NCI-H1930 (cell line): ENCODE data around the gene AHI1.
"Not testable (repeated sequence)": the region's sequence is repeated elsewhere in the genome, so short reads cannot be mapped to it uniquely, and the experiment has no call there.

Experiments used
- DNase-seq, 2 experiments: peaks; one replicate each; lab custom pipeline; 2025; lab: John Stamatoyannopoulos, UW

AHI1 gene

DNA sequence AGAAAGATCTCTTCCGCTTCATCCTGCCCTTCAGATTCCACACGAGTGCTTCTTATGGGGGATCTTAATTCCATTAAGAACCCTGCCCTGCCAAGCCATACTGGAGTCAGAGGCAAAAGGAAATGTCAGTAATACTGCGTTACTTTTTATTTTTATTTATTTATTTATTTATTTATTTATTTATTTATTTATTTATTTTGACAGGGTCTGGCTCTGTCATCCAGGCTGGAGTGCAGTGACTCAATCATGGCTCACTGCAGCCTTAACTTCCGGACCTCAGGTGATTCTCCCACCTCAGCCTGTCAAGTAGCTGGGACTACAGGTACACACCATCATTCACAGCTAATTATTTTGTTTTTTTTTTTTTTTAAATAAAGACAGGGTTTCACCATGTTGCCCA lies 236.9 kb downstream of the AHI1 start:
- DNase-seq, result no peak

DNA sequence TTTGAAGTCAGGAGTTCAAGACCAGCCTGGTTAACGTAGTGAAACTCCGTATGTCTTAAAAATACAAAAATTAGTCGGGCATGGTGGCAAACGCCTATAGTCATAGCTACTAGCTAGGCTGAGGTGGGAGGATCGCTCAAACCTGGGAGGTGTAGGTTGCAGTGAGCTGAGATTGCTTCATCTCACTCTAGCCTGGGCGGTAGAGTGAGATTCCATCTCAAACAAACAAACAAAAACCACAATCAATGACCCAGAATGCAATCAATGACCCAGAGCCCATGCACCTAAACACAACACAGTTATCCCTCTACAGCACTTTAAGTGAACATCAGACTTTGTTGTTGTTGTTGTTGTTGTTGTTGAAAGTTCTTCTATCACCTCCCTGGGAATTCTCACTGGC lies 238.6 kb downstream of the AHI1 start:
- no peak for DNase-seq

DNA sequence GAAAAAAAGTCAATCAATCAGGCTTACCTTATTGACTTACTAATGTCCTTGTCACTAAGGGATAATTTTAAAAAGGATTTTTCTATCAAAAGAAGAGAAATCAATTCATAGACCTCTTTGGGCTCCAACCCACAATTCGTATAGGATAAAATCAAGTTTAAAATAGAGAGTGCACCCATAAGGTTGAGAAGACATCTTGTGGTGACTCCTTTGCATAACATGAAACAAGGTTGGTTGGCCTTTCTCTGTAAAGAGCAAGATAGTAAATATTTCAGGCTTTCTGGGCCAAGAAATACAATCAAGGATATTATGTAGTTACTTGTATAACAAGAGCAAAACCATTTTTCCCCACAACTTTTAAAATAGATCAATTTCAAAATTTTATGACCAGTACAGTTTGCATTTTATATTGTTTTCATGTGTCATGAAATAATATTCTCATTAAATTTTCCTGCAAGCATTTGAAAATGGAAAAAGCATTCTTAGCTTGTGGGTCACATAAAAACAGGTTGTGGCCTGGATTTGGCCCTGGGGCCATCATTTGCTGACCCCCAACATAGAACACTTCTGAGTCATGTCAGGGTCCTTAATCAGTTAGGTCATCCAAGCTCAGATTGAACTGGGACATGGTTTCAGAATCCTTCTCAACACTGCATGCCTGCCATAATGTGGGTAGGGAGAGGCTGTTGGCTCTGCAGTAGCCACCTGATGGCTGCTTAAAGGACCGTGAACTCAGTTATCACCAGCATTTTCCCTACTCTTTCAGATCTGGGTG lies 239.7 kb downstream of the AHI1 start:
- DNase-seq, result no peak

DNA sequence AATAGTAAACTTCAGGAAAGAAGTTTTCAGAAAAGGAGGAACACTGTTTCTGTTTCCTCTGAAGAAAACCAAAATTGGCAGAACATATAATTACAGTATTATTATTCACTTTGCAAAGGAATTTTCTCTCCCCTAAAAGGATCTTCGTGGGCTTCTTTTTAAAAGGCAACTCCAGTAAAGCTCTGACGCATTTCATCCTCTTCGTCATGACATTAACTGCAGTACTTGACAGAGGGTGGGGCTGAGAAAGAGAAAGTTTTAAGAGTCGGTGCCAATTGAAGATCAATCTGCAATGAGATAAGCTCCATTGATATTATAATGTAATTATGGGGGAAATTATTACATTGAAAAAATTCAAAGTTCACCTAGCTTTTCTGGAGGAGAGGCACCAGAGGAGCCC lies 240.7 kb downstream of the AHI1 start:
- no peak for DNase-seq

DNA sequence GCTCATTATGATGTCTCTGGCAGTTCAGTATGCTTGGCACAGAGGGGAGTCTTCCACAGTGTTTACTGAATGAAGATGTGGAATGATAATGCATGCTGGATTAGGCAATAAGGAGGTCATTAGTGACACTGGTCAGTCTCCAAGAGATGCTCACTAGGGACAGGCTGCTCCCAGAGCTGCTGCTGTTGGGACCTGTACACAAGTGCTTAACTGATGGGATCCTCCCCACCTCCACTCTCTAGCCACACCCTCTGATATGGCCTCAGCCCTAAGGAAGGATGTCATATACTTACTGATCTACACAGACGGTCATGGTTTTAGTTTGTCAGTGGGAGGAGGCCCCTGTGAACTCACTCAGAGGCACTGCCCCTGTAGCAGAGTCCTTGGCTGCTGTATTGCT lies 243.1 kb downstream of the AHI1 start:
- no peak for DNase-seq

DNA sequence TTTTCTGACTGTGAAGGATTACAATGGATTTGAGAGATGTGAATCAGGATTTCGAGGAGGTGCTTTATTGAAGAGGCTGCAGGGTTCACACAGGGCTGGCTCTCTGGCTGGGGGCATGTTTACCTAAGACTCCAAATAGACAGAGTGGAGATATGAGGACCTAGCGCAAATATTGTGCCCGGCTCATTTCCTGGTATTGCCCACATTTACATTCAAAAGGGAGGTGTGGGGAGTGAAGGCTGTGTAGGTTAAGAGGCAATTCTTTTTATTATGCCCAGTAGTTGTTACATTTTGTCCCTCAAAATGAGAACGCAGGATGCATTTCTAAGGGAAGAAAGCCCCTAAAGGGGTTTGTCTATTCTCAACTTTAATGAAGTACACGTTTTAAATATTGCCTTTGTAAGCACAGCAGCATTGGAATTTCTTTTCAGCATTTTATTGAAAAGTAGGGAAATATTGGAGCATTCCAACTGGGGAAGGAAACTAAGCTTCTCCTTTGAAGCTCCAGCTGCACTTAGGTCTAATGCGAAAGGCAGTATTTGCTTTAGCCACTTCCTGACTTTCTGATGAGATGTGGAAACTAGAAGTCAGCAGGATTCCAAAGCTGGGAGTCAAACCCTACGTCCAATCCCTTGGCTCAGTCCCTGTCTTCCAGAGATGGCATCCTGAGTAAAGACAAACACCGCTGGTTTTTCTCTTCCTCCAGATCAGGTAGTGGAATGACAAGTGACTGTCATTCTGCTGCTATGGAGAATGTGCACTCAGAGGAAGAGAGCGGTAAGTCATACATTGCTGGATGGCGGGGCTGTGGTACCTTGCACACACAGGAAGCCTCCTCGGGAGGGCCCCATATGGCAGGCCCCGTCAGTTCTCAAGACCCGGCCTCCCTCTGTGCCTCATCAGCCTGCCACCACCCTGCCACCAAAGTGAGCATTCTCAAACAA lies 245.8 kb downstream of the AHI1 start:
- DNase-seq, result no peak

DNA sequence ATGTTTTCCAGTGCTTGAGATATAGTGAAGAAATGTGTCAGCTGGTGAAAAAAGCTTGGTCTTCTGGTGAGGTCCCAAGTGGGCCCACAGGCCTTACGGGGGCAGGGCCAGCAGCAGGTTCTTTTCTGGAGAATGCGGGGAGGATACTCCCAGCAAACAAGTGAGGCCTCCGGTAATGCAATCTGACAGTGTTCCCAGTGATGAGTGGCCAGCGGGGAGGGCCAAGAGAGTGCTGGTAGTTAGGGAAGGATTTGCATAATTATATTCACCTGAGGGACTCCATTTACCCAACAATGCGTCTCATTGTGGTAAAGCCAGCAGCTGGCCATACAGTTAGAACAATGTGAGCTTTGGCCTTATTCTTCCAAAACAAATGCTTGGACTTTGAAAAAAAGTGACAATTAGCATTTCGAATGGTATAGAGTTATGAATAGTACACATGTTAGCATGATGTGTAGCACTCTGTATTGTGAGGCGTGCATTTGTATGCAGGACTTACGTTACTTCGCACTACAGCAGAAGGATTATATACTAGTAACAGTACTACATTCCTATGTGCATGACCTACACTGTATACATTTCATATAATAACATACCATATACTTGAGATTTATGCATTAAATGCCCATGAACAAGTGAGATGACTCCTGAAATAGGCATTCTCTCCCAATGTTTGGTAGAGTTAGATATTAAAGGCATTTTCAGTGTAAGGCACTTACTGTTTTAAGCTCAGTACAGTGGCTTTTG lies 246.6 kb downstream of the AHI1 start:
- peak in 1 of 2 experiments; percentile 77 for DNase-seq

DNA sequence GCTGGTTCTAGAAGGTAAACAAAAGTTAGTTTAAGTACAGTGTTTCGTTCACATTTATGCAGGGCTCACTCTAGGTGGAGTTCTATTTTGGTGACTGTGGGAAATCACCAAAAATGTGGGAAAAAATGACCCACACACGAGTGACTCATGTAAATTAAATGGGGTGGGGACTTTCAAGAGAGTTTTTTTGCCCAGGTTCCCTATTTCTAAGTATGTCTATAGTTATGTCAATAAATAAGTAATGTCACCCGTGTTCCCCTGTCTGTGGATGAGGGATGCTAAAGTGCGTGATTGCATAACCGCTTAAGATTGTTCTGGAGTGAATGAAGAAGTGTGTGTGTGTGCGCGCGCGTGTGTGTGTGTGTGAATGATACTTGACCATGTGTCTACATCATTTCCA lies 247.3 kb downstream of the AHI1 start:
- no peak for DNase-seq

DNA sequence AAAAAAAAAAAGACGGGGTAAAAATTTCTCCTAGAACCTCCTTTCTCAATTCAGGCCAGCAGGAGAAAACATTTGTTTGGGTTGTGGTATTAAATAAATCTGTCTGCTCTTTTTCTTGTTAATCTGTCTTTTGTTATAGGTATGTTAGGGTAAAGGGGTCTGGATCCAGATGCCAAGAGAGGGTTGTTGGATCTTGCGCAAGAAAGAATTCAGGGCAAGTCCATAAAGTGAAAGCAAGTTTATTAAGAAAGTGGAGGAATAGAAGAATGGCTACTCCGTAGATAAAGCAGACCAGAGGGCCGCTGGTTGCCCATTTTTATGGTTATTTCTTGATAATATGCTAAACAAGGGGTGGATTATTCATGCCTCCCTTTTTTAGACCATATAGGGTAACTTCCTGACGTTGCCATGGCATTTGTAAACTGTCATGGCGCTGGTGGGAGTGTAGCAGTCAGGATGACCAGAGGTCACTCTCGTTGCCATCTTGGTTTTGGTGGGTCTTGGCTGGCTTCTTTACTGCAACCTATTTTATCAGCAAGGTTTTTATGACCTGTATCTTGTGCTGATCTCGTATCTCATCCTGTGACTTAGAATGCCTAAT lies 251.0 kb downstream of the AHI1 start:
- DNase-seq, result not testable (repeated sequence)

DNA sequence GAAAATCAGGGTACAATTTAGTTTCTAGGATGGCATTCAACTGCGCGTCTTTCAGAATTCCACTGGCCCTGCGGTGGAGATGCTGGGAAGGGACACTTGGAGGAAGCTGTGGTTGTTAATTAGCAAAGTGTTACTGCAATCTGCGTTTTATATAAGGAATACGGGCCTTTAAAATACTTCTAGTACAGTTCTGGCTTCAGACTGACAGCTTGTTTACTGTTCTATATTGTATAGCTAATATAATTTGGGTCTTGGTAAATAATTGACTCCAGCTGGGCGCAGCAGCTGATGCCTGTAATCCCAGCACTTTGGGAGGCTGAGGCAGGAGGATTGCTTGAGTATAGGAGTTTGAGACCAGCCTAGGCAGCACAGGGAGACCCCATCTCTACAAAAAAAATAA lies 252.7 kb downstream of the AHI1 start:
- DNase-seq, result no peak

DNA sequence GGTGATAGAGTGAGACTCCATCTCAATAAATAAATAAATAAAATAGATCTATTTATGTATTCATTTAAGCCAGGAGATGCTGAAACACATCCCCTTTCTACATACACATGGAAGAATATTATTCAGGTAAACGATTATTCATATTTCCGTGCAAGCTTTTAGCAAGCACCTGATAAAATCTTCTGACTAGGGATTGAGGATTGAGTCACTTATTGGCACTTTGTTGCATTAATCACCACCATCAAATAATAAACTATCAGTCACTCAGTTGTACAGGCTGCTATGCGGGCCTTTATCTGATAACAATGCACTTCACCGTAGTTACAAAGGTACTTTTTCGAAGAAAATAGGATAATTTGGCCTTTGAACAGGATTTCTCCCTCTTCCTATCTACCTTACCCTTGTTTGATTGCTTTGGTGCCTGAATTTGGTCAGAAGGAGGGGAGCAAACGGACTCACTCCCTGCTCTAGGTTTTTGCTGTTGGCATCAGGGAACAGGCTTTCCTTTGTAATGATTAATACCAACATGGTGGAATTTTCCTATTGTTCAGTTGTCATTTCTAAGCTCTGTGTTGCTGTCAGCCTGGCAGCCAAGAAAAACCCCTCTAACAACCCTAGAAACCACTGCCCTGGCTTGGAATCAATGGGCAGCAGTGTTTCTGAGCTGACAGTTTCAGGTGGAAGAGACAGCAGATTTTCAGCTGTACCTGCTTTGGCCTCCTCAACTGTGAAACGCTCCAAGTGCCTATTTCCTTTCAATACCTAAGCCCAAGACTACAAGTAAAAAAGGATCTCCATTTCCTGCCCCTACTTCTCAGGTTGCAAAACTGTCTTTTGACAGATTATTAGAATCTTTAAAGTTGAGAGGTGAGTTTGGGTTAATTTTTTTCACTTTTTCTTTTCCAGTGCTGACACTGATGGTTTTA lies 253.4 kb downstream of the AHI1 start:
- DNase-seq, result no peak

DNA sequence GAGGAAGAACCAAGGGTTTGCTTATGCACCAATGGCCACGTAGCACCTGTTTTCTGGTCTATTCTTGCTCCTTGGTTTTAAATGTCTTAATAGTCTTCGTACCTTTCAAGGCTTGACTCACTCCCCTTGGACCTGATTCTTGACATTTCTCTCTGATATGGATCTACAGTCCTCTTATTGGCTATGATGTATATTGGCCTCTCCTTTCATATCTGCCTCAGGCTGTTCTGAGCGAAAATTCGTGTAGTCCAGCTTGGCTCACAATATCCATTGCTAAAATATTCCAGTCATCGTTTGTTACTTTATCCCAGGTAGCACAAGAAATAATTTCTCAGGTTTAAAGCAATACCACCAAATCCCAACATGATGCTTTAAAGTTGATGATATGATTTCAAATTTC lies 256.8 kb downstream of the AHI1 start:
- DNase-seq, result no peak

DNA sequence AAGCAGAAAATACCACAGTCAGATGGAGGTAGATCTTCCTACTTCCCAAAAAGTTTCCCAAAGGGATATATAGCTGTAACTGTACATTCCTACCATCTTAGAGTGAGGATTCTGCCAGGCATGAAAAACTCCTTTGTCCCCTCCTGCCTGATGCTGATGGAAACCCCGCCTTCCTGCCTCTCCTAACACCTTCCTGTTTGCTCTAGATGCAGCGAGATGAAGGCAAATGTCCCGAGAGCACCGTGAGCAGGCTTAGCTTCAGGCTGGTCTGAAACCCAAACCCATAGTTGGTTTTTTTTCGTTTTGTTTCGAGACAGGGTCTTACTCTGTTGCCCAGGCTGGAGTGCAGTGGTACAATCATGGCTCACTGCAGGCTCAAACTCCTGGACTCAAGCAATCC lies 260.8 kb downstream of the AHI1 start:
- no peak for DNase-seq

DNA sequence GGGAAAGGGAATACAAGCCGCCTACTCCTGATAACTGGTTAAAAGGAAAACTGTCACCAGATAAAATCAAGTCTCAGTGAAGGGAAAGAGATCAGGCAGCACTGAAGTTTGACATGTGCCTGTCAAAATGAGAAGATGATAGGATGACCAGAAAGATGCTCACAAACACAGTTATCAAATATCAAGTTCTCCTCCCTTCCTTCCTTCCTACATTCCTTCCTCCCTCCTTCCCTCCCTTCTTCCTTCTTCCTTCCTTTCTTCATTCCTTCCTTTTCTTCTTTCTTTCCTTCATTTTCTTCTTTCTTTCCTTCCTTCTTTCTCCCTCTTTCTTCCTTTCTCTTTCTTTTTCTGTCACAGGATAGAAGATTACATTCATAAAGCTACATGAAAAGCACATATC lies 261.2 kb downstream of the AHI1 start:
- no peak for DNase-seq

DNA sequence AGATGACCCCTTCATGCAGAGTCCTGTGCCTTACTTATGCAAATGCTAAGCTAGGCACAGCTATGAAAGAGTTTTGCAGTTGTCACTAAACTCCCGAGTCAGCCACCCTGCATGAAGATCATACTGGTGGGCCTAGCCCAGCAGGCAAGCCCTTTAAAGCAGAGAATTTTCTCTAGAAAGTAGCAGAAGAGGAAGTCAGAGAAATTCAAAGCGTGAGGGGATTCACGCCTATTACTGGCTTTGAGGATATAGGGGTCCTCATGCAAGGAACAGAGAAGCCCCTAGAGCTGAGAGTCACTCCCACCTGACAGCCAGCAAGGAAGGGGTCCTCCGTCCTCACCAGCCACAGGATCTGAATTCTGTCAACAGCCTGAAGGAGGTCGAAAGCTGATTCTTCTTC lies 261.8 kb downstream of the AHI1 start:
- no peak for DNase-seq

DNA sequence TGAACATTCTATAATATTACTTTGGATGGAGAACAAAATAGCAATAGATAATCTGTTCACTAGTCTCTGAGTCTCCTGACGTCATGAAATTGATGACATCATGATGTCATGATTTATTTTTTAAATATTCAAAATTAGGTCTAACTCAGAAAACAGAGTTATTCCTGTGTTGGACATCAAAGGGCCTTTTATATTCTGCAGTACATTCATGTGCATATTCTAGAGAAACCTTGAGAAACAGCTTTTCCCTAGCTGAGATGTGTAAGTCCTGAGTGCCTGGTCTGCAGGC lies 263.1 kb downstream of the AHI1 start:
- no peak for DNase-seq

DNA sequence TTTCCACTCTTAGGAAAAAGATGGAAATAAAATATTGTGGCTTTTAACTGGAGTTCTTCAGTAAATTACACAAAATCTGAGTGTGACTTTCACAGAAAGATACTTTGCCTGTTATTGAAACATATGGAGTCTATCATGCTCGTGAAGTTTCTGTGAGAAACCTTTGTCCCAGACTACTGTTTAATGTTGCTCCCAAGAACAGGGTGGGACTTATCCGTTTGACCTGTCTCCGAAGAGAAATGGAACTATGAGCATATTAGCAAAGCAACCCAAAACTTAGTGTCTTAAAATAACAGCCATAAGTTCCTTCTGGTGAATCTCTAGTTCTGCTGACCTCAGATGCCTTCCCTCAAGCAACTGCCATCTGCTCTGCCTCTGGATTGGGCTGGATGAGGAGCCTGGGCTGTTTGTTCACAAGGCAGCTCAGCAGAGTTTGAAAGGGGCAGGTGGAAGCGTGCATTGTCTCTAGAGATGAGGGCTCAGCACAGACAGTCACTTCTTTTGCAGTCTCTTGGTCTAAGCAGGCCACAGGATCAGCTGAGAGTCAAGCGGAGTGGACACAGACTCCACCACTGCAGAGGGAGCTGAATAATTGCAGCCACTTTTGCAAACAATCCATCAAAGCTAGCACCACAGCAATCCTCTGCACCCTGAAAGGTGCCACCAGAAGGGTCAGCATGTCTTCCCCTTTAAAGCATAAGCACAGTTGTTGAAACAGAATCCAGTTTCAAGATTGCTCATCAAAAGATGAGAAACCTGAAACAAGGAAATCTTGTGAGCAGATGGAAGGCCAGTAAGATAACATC lies 263.7 kb downstream of the AHI1 start:
- DNase-seq, result no peak
